Mesothelial cell of epicardium (in vitro differentiated cells): ENCODE results near the gene SLC26A6. TPM values are rescaled to one million over a fixed set of nuclear protein-coding genes. Genes with fewer than 3 reads are reported as not detected.
A peak's percentile ranks its signal among the peaks of the same experiment; 100 is the strongest.

Experiments used
- DNase-seq, 2 experiments: peaks; one replicate each; pipeline ENCODE4 v3.0.0; 2021; ENCODE audit warnings: low spot score in 2 of 2; ENCODE audit not compliant: unreplicated experiment in 2 of 2
- H3K27ac Mint-ChIP-seq: 2 replicates; pipeline ENCODE4 v1.8.0; 2021; ENCODE audit warnings: mixed read lengths
- H3K27me3 Mint-ChIP-seq: 2 replicates; pipeline ENCODE4 v1.8.0; 2021; ENCODE audit warnings: low read depth, mixed read lengths
- H3K36me3 Mint-ChIP-seq: 2 replicates; pipeline ENCODE4 v1.8.0; 2021; ENCODE audit warnings: mixed read lengths
- H3K4me1 Mint-ChIP-seq: 2 replicates; pipeline ENCODE4 v1.8.0; 2021; ENCODE audit warnings: mixed read lengths
- H3K4me3 Mint-ChIP-seq: 2 replicates; pipeline ENCODE4 v1.8.0; 2021; ENCODE audit warnings: mild to moderate bottlenecking, moderate library complexity, mixed read lengths
- H3K9me3 Mint-ChIP-seq: 2 replicates; pipeline ENCODE4 v1.8.0; 2021; ENCODE audit warnings: mixed read lengths
- total RNA-seq: library from RNA; stranded (reverse); gene quantifications from 3 replicates; pipeline ENCODE4 v1.2.1, GENCODE V29; 2021
- TF ChIP-seq, protein P1 (sequence below): fragments of 200-600 bp; sonication (generic); IDR thresholded peaks from one replicate; pipeline ENCODE4 v1.5.0; 2021; ENCODE audit warnings: antibody characterized with exemption; ENCODE audit not compliant: unreplicated experiment

The SLC26A6 gene, protein sequence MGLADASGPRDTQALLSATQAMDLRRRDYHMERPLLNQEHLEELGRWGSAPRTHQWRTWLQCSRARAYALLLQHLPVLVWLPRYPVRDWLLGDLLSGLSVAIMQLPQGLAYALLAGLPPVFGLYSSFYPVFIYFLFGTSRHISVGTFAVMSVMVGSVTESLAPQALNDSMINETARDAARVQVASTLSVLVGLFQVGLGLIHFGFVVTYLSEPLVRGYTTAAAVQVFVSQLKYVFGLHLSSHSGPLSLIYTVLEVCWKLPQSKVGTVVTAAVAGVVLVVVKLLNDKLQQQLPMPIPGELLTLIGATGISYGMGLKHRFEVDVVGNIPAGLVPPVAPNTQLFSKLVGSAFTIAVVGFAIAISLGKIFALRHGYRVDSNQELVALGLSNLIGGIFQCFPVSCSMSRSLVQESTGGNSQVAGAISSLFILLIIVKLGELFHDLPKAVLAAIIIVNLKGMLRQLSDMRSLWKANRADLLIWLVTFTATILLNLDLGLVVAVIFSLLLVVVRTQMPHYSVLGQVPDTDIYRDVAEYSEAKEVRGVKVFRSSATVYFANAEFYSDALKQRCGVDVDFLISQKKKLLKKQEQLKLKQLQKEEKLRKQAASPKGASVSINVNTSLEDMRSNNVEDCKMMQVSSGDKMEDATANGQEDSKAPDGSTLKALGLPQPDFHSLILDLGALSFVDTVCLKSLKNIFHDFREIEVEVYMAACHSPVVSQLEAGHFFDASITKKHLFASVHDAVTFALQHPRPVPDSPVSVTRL
- 18.0 to 22.7 TPM (median 21.6 TPM) in 3 replicates for total RNA-seq

DNA sequence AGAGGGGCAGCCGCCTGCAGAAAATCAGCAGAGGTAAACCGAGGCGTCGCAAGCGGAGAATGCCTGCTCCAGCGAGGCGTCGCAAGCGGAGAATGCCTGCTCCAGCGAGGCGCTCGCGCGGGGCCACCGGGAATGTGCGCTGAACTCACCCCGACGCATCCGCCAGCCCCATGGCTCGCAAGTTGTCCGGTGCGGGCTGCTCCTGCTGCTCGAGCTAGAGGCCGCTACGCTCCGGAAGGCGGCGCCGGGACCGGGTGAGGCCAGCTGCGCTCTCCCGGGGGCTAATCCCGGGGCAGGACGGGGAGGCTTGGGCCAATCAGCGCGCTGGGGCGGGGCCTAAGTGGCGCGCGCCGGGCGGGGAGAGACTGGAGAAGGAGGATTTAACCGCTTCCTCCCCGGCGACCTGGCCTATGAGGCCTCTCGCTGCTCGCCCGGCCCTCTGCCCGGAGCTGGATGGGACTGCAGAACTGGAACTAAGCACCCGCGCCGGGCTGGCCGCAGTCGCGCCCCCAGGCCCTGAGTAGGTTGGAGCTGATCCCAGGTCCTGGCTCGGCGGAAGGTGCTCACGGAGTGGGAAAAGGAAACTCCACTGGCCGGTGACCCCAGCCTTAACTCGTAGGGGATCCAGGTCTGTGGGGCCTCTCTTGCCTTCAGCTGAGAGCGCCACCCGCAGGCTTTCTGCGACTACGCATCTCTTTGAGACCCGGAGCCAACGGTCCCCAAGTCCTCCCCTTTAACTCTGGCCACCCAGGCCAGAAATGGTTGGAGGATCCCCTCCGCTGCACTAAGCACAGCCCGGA is at the start of gene SLC26A6:
Gene SLC26A6, minus strand, starts transcription at position 240 of the 800 bp plus-strand sequence. Its CDS starts 68 bp downstream, at position 172.
- Mint-ChIP-seq H3K4me1 (peaks cover 21% of the 10 kb centered on the region), H3K9me3 (no peaks in the 10 kb centered on the region), H3K36me3 (peaks cover 7% of the 10 kb centered on the region), H3K27ac (peak within 1 kb of the TSS; percentile 69), H3K4me3 (peak within 1 kb of the TSS; percentile 83), H3K27me3 (peaks cover 1% of the 10 kb centered on the region)
- TF ChIP-seq, protein P1, sequence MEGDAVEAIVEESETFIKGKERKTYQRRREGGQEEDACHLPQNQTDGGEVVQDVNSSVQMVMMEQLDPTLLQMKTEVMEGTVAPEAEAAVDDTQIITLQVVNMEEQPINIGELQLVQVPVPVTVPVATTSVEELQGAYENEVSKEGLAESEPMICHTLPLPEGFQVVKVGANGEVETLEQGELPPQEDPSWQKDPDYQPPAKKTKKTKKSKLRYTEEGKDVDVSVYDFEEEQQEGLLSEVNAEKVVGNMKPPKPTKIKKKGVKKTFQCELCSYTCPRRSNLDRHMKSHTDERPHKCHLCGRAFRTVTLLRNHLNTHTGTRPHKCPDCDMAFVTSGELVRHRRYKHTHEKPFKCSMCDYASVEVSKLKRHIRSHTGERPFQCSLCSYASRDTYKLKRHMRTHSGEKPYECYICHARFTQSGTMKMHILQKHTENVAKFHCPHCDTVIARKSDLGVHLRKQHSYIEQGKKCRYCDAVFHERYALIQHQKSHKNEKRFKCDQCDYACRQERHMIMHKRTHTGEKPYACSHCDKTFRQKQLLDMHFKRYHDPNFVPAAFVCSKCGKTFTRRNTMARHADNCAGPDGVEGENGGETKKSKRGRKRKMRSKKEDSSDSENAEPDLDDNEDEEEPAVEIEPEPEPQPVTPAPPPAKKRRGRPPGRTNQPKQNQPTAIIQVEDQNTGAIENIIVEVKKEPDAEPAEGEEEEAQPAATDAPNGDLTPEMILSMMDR, result peak; percentile 28
- DNase-seq, result peak; percentile 95 to 96

DNA sequence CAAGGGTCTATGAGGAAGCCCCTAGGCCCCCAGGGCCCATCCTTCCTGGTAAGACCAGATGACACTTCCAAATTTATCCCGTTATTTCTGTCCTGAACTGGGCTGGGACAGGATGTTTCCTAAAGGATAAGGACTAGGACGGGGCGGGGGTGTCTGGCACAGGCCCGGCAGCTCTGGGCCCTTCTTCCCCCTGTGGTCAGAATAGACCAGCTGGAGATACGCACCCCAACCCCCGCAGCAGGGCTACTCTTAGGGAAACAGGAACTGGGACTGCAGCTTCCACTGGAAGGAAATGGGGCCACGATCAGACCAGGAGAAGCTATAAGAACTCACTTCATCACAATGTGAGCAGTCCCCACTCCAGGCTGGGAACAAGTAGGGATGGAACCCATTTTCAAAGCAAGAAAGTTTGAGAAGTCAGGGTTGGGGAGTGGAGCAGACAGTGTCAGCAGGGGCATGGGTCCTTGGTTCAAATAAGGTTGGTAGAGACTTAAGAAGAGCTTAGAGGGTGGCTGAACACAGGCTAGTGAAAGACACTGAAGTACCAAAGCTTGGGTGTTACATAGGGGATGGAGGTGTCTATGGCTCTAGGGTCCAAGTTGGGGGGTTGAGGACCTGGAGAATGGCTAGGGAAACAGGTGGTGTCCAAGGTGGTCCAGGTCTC is 49.4 kb upstream of the SLC26A6 start:
- Mint-ChIP-seq H3K27me3 (no peaks in the 10 kb centered on the region), H3K4me3 (peak overlapping the region; percentile 87), H3K36me3 (peaks cover 24% of the 10 kb centered on the region), H3K4me1 (peaks cover 29% of the 10 kb centered on the region), H3K27ac (peak overlapping the region; percentile 89), H3K9me3 (no peaks in the 10 kb centered on the region)
- no peak for DNase-seq
- TF ChIP-seq, protein P1, result no peak

DNA sequence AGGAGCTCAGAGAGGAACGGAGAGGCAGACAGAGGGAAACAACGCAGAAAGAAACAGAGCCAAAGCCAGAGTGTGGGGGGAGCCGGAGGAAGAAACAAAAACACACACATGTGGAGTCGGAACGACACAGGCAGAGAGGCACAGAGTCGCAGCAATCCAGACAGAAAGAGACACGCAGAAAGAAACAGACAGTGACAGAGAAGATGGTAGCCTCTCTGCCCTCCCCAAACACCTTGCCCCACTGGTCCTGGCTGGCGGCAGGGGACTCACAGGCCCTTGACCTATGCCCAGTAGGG is 48.7 kb upstream of the SLC26A6 start:
- Mint-ChIP-seq H3K4me1 (peaks cover 29% of the 10 kb centered on the region), H3K36me3 (peaks cover 27% of the 10 kb centered on the region), H3K4me3 (peak overlapping the region; percentile 87), H3K27me3 (no peaks in the 10 kb centered on the region), H3K9me3 (no peaks in the 10 kb centered on the region), H3K27ac (peak overlapping the region; percentile 95)
- no peak for DNase-seq
- TF ChIP-seq, protein P1, result no peak

GRCh38 chr3:48682786-48683185 is 47.5 kb upstream of the SLC26A6 start:
- TF ChIP-seq, protein P1, result no peak
- Mint-ChIP-seq H3K36me3 (peaks cover 28% of the 10 kb centered on the region), H3K4me3 (peak overlapping the region; percentile 87), H3K27ac (peak overlapping the region; percentile 95), H3K9me3 (no peaks in the 10 kb centered on the region), H3K4me1 (peaks cover 29% of the 10 kb centered on the region), H3K27me3 (no peaks in the 10 kb centered on the region)
- no peak for DNase-seq

DNA sequence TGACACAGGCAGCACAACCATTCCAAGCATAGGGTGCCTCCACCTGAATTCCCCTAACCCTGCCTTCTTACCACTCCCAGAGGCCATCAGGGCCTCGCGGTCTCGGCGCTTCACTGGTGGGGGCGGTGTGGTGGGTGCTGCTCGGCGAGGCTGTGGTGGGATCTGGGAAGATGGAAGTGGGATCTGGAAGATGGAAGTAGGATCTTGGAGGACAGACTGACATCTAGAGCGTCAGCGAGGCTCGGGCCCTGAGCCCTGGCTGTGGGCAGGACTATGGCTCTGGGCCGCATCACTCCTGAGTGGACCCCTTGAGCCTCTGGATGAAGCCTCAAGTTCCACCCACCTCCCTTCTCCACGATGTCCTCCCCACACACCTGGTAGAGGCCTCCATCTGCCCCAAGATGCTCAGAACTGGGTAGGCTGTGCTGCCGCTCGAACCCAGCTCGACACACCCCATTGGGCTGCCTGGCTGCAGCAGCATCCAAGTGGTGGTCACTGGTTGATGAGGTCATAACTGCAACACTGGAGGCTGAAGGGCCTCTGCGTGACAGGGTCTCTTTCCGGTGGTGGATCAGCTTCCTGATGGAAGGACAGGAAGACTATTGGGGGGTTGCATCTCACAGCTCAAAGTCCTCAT is 46.8 kb upstream of the SLC26A6 start:
- Mint-ChIP-seq H3K27me3 (no peaks in the 10 kb centered on the region), H3K27ac (no peak overlapping the region), H3K36me3 (peaks cover 32% of the 10 kb centered on the region), H3K9me3 (no peaks in the 10 kb centered on the region), H3K4me1 (peaks cover 29% of the 10 kb centered on the region), H3K4me3 (no peak overlapping the region)
- DNase-seq, result no peak
- TF ChIP-seq, protein P1, result no peak
